ENCODE data around the gene HYAL3. TPM values are rescaled to one million over a fixed set of nuclear protein-coding genes. Genes with fewer than 3 reads are reported as not detected.

The HYAL3 gene
- total RNA-seq, 2 experiments from 2014 or later = 3.3 to 4.1 TPM

GRCh38 chr3:50279255-50280016 lies 19.8 kb downstream of the HYAL3 start:
- ATAC-seq = no peak
- H3K27me3 Mint-ChIP-seq = peaks cover 21% of the 10 kb centered on the region

GRCh38 chr3:50278880-50279224 lies 20.4 kb downstream of the HYAL3 start, which contains the start of gene LSMEM2:
Gene LSMEM2, plus strand, starts transcription at chr3:50279087. Its CDS starts 27 bp downstream, at chr3:50279114.
- H3K27me3 Mint-ChIP-seq = peaks cover 27% of the 10 kb centered on the region
- POLR2A ChIA-PET = interaction anchor here (1.3 to 9.6 kb wide), 4 partner anchors 11 to 48 kb away, joined by 4 to 98 read pairs (median 6); partner anchors contain the start of genes HYAL3, IFRD2 and NAA80
- H3K36me3 Mint-ChIP-seq (ENCODE audit: low read depth) = peaks cover 2% of the 10 kb centered on the region
- CTCF ChIA-PET = interaction anchor here (1.0 to 2.1 kb wide), 4 partner anchors 20 to 53 kb away, joined by 3 to 6 read pairs (median 4); partner anchors contain the start of genes HYAL3 and NAA80
- DNase-seq (no peak), ATAC-seq (no peak)
- H3K4me1 Mint-ChIP-seq (ENCODE audit: low read depth) = peaks cover 21% of the 10 kb centered on the region
- H3K4me3 Mint-ChIP-seq = no peak within 1 kb of the TSS
- H3K9me3 Mint-ChIP-seq = no peaks in the 10 kb centered on the region
- TF ChIP-seq, protein P1, sequence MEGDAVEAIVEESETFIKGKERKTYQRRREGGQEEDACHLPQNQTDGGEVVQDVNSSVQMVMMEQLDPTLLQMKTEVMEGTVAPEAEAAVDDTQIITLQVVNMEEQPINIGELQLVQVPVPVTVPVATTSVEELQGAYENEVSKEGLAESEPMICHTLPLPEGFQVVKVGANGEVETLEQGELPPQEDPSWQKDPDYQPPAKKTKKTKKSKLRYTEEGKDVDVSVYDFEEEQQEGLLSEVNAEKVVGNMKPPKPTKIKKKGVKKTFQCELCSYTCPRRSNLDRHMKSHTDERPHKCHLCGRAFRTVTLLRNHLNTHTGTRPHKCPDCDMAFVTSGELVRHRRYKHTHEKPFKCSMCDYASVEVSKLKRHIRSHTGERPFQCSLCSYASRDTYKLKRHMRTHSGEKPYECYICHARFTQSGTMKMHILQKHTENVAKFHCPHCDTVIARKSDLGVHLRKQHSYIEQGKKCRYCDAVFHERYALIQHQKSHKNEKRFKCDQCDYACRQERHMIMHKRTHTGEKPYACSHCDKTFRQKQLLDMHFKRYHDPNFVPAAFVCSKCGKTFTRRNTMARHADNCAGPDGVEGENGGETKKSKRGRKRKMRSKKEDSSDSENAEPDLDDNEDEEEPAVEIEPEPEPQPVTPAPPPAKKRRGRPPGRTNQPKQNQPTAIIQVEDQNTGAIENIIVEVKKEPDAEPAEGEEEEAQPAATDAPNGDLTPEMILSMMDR (IDR thresholded peaks at IDR 0.05) = no peak
- intact Hi-C loops (cut with micrococcal nuclease) = loop anchor here (2.0 kb wide), 1 partner anchor 86 kb away; no protein-coding TSS in a partner anchor
- H3K27ac Mint-ChIP-seq = no peak within 1 kb of the TSS

More at GRCh38 chr3:50279255-50280016, 19.8 kb downstream of the HYAL3 start:
- Mint-ChIP-seq H3K9me3 (no peaks in the 10 kb centered on the region), H3K4me3 (no peak overlapping the region), H3K36me3 (ENCODE audit: low read depth) (no peaks in the 10 kb centered on the region), H3K27ac (no peak overlapping the region), H3K4me1 (ENCODE audit: low read depth) (peaks cover 15% of the 10 kb centered on the region)
- intact Hi-C loops (cut with micrococcal nuclease) = loop anchor here (2.0 kb wide), 1 partner anchor 87 kb away; no protein-coding TSS in a partner anchor
- TF ChIP-seq, protein P1 (IDR thresholded peaks at IDR 0.05) = no peak
- DNase-seq = no peak
- ChIA-PET POLR2A (interaction anchor here (1.0 to 9.6 kb wide), 4 partner anchors 11 to 48 kb away, joined by 3 to 98 read pairs (median 6); partner anchors contain the start of genes HYAL3, IFRD2 and NAA80), CTCF (interaction anchor here (1.0 to 2.1 kb wide), 5 partner anchors 20 to 86 kb away, joined by 3 to 6 read pairs (median 4); partner anchors contain the start of genes HYAL3 and NAA80)

DNA sequence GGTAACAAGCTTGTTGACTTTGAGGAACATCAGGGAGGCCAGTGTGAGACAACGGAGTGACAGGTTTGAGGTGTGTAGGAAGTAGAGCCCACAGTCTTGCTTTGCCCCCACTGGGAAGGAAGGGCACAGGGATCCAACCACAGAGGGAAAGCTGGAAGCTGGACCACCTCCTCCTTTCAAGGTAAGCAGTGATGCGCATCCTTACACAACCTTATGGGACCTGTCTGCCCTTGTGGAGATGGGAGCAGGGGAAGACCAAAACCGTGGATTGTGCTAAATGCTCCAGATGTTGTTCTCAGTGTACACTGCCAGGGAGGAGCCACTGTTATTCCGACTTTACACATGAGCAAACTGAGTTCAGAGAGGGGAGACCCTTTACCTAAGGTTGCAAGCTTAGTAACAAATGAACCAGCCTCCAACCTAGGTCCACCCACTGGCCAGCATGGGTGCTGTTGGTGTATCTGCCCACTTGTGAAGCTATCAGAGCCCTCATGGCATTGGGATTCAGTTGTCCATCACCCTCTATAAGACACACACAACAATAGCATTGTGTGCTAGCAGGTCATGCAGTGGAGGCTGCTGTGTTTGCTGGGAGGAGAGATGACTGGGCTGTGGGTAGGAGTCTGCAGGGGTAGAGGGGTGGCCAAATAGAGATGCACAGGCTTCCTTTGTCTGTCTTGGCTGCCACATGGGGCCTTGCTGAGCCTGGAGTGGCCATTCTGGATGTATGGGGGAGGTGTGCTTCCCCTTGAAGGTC lies 20.9 kb downstream of the HYAL3 start:
- Mint-ChIP-seq H3K4me3 (no peak overlapping the region), H3K27me3 (peaks cover 30% of the 10 kb centered on the region), H3K9me3 (no peaks in the 10 kb centered on the region), H3K36me3 (ENCODE audit: low read depth) (peaks cover 2% of the 10 kb centered on the region), H3K4me1 (ENCODE audit: low read depth) (peaks cover 24% of the 10 kb centered on the region), H3K27ac (no peak overlapping the region)
- TF ChIP-seq, protein P1 (IDR thresholded peaks at IDR 0.05) = no peak
- POLR2A ChIA-PET = interaction anchor here (1.1 to 9.6 kb wide), 4 partner anchors 12 to 27 kb away, joined by 3 to 98 read pairs (median 6); partner anchors contain the start of genes HYAL3, IFRD2 and NAA80
- ATAC-seq = no peak
- no peak for DNase-seq
- intact Hi-C loops (cut with micrococcal nuclease) = loop anchor here (2.0 kb wide), 1 partner anchor 86 kb away; no protein-coding TSS in a partner anchor
- CTCF ChIA-PET = interaction anchor here (1.0 to 2.1 kb wide), 6 partner anchors 14 to 52 kb away, joined by 3 to 8 read pairs (median 4); partner anchors contain the start of genes HYAL3, IFRD2 and NAA80

GRCh38 chr3:50276762-50277101 lies 22.5 kb downstream of the HYAL3 start:
- Mint-ChIP-seq H3K27ac (no peak overlapping the region), H3K36me3 (ENCODE audit: low read depth) (peaks cover 2% of the 10 kb centered on the region), H3K9me3 (no peaks in the 10 kb centered on the region), H3K4me3 (no peak overlapping the region), H3K27me3 (peaks cover 35% of the 10 kb centered on the region), H3K4me1 (ENCODE audit: low read depth) (peaks cover 33% of the 10 kb centered on the region)
- POLR2A ChIA-PET = interaction anchor here (1.5 to 9.6 kb wide), 2 partner anchors 13 to 82 kb away, joined by 3 to 98 read pairs; partner anchors contain the start of gene IFRD2
- ATAC-seq (no peak), DNase-seq (no peak)
- TF ChIP-seq, protein P1 (IDR thresholded peaks at IDR 0.05) = no peak
- CTCF ChIA-PET = interaction anchor here (1.6 to 4.4 kb wide), 3 partner anchors 17 to 83 kb away, joined by 6 to 36 read pairs (median 8); no protein-coding TSS in a partner anchor
- intact Hi-C loops (cut with micrococcal nuclease) = no loop called here

Measured in activated CD8-positive, alpha-beta T cell treated with anti-CD3 and anti-CD28 coated beads for 36 hours (primary cell).